ENCODE measurements around the gene ACKR1. TPM values are rescaled to one million over a fixed set of nuclear protein-coding genes. Genes with fewer than 3 reads are reported as not detected.

Gene ACKR1
- polyA plus RNA-seq, result 10 to 100 TPM; 11.1 to 35.9 TPM

- peak within 1 kb of the TSS in 1 of 2 donors; percentile 28 for H3K4me3 ChIP-seq (ENCODE audit: low read depth in 1 of 2, low read length in 2 of 2)
These were observed at the start of gene ACKR1 for GRCh38 chr1:159204161-159205141. Gene ACKR1 (plus strand): TSS chr1:159204875. CDS start chr1:159204960, 85 bp downstream.

GRCh38 chr1:159161001-159161718, 43.5 kb upstream of the ACKR1 start:
- H3K9me3 ChIP-seq (ENCODE audit: control insufficient read depth in 2 of 2, insufficient read depth in 1 of 2, low read depth in 1 of 2, low read length in 1 of 2), result no peaks in the 10 kb centered on the region
- H3K4me1 ChIP-seq (ENCODE audit: control insufficient read depth in 2 of 2, insufficient read depth in 2 of 2, low read length in 1 of 2), result peaks cover 0 to 2% of the 10 kb centered on the region in 2 donors
- WGBS, 2 donors, result 2 to 4% methylated on average over 4 of the region's 4 CpGs
- H3K4me3 ChIP-seq (ENCODE audit: low read depth in 1 of 2, low read length in 2 of 2), result no peak overlapping the region
- H3K27me3 ChIP-seq (ENCODE audit: control insufficient read depth in 1 of 2, insufficient read depth in 2 of 2, low read length in 2 of 2), result no peaks in the 10 kb centered on the region
- peak overlapping the region; percentile 29 to 40 for H3K27ac ChIP-seq (ENCODE audit: low read depth in 2 of 2, low read length in 1 of 2)
- no peaks in the 10 kb centered on the region for H3K36me3 ChIP-seq (ENCODE audit: control insufficient read depth in 2 of 2, insufficient read depth in 2 of 2, low read length in 1 of 2)

More at GRCh38 chr1:159204161-159205141, at the start of gene ACKR1:
- WGBS, 2 donors, result 50 to 55% methylated on average over 13 of the region's 13 CpGs
- Histone ChIP-seq H3K27ac (ENCODE audit: low read depth in 2 of 2, low read length in 1 of 2) (no peak within 1 kb of the TSS), H3K36me3 (ENCODE audit: control insufficient read depth in 2 of 2, insufficient read depth in 2 of 2, low read length in 1 of 2) (no peaks in the 10 kb centered on the region), H3K4me1 (ENCODE audit: control insufficient read depth in 2 of 2, insufficient read depth in 2 of 2, low read length in 1 of 2) (no peaks in the 10 kb centered on the region), H3K9me3 (ENCODE audit: control insufficient read depth in 2 of 2, insufficient read depth in 1 of 2, low read depth in 1 of 2, low read length in 1 of 2) (no peaks in the 10 kb centered on the region), H3K27me3 (ENCODE audit: control insufficient read depth in 1 of 2, insufficient read depth in 2 of 2, low read length in 2 of 2) (no peaks in the 10 kb centered on the region)

- peaks cover 0 to 2% of the 10 kb centered on the region in 2 donors for H3K4me1 ChIP-seq (ENCODE audit: control insufficient read depth in 2 of 2, insufficient read depth in 2 of 2, low read length in 1 of 2)
- H3K4me3 ChIP-seq (ENCODE audit: low read depth in 1 of 2, low read length in 2 of 2), result no peak overlapping the region
- H3K27ac ChIP-seq (ENCODE audit: low read depth in 2 of 2, low read length in 1 of 2), result peak overlapping the region; percentile 9 to 40
- no peaks in the 10 kb centered on the region for H3K27me3 ChIP-seq (ENCODE audit: control insufficient read depth in 1 of 2, insufficient read depth in 2 of 2, low read length in 2 of 2)
- WGBS, 2 donors, result 78 to 81% methylated on average over 1 of the region's 1 CpG
- H3K9me3 ChIP-seq (ENCODE audit: control insufficient read depth in 2 of 2, insufficient read depth in 1 of 2, low read depth in 1 of 2, low read length in 1 of 2), result no peaks in the 10 kb centered on the region
- H3K36me3 ChIP-seq (ENCODE audit: control insufficient read depth in 2 of 2, insufficient read depth in 2 of 2, low read length in 1 of 2), result no peaks in the 10 kb centered on the region
These were observed 43.0 kb upstream of the ACKR1 start for GRCh38 chr1:159161719-159162026.

- H3K4me3 ChIP-seq (ENCODE audit: low read depth in 1 of 2, low read length in 2 of 2), result no peak overlapping the region
- WGBS, 2 donors, result 53 to 66% methylated on average over 4 of the region's 4 CpGs
- no peaks in the 10 kb centered on the region for H3K36me3 ChIP-seq (ENCODE audit: control insufficient read depth in 2 of 2, insufficient read depth in 2 of 2, low read length in 1 of 2)
- H3K27ac ChIP-seq (ENCODE audit: low read depth in 2 of 2, low read length in 1 of 2), result no peak overlapping the region
- no peaks in the 10 kb centered on the region for H3K27me3 ChIP-seq (ENCODE audit: control insufficient read depth in 1 of 2, insufficient read depth in 2 of 2, low read length in 2 of 2)
- no peaks in the 10 kb centered on the region for H3K9me3 ChIP-seq (ENCODE audit: control insufficient read depth in 2 of 2, insufficient read depth in 1 of 2, low read depth in 1 of 2, low read length in 1 of 2)
- H3K4me1 ChIP-seq (ENCODE audit: control insufficient read depth in 2 of 2, insufficient read depth in 2 of 2, low read length in 1 of 2), result peaks cover 0 to 2% of the 10 kb centered on the region in 2 donors
These were observed 42.0 kb upstream of the ACKR1 start for GRCh38 chr1:159162516-159163265.

GRCh38 chr1:159163614-159164228, 41.0 kb upstream of the ACKR1 start:
- 49 to 57% methylated on average over 9 of the region's 9 CpGs for WGBS, 2 donors
- Histone ChIP-seq H3K36me3 (ENCODE audit: control insufficient read depth in 2 of 2, insufficient read depth in 2 of 2, low read length in 1 of 2) (no peaks in the 10 kb centered on the region), H3K4me1 (ENCODE audit: control insufficient read depth in 2 of 2, insufficient read depth in 2 of 2, low read length in 1 of 2) (peaks cover 0 to 2% of the 10 kb centered on the region in 2 donors), H3K4me3 (ENCODE audit: low read depth in 1 of 2, low read length in 2 of 2) (no peak overlapping the region), H3K9me3 (ENCODE audit: control insufficient read depth in 2 of 2, insufficient read depth in 1 of 2, low read depth in 1 of 2, low read length in 1 of 2) (peaks cover 0 to 2% of the 10 kb centered on the region in 2 donors), H3K27me3 (ENCODE audit: control insufficient read depth in 1 of 2, insufficient read depth in 2 of 2, low read length in 2 of 2) (peaks cover 0 to 3% of the 10 kb centered on the region in 2 donors), H3K27ac (ENCODE audit: low read depth in 2 of 2, low read length in 1 of 2) (no peak overlapping the region)

GRCh38 chr1:159168043-159168442, 36.6 kb upstream of the ACKR1 start:
- Histone ChIP-seq H3K9me3 (ENCODE audit: control insufficient read depth in 2 of 2, insufficient read depth in 1 of 2, low read depth in 1 of 2, low read length in 1 of 2) (peaks cover 0 to 2% of the 10 kb centered on the region in 2 donors), H3K4me1 (ENCODE audit: control insufficient read depth in 2 of 2, insufficient read depth in 2 of 2, low read length in 1 of 2) (peaks cover 2 to 6% of the 10 kb centered on the region in 2 donors), H3K27me3 (ENCODE audit: control insufficient read depth in 1 of 2, insufficient read depth in 2 of 2, low read length in 2 of 2) (peaks cover 0 to 17% of the 10 kb centered on the region in 2 donors), H3K36me3 (ENCODE audit: control insufficient read depth in 2 of 2, insufficient read depth in 2 of 2, low read length in 1 of 2) (no peaks in the 10 kb centered on the region), H3K4me3 (ENCODE audit: low read depth in 1 of 2, low read length in 2 of 2) (no peak overlapping the region), H3K27ac (ENCODE audit: low read depth in 2 of 2, low read length in 1 of 2) (no peak overlapping the region)
- WGBS, 2 donors, result 53 to 55% methylated on average over 4 of the region's 4 CpGs

GRCh38 chr1:159170639-159171038, 34.0 kb upstream of the ACKR1 start:
- peak overlapping the region in 1 of 2 donors; percentile 26 for H3K27ac ChIP-seq (ENCODE audit: low read depth in 2 of 2, low read length in 1 of 2)
- H3K36me3 ChIP-seq (ENCODE audit: control insufficient read depth in 2 of 2, insufficient read depth in 2 of 2, low read length in 1 of 2), result no peaks in the 10 kb centered on the region
- H3K9me3 ChIP-seq (ENCODE audit: control insufficient read depth in 2 of 2, insufficient read depth in 1 of 2, low read depth in 1 of 2, low read length in 1 of 2), result peaks cover 0 to 2% of the 10 kb centered on the region in 2 donors
- peaks cover 2 to 6% of the 10 kb centered on the region in 2 donors for H3K4me1 ChIP-seq (ENCODE audit: control insufficient read depth in 2 of 2, insufficient read depth in 2 of 2, low read length in 1 of 2)
- WGBS, 2 donors, result 65 to 70% methylated on average over 5 of the region's 5 CpGs
- no peak overlapping the region for H3K4me3 ChIP-seq (ENCODE audit: low read depth in 1 of 2, low read length in 2 of 2)
- H3K27me3 ChIP-seq (ENCODE audit: control insufficient read depth in 1 of 2, insufficient read depth in 2 of 2, low read length in 2 of 2), result peaks cover 0 to 17% of the 10 kb centered on the region in 2 donors

GRCh38 chr1:159171254-159171687, 33.4 kb upstream of the ACKR1 start, which contains the start of gene CADM3:
Gene CADM3 (plus strand): TSS chr1:159171615. CDS start chr1:159171766, 151 bp downstream.
- peaks cover 0 to 2% of the 10 kb centered on the region in 2 donors for H3K9me3 ChIP-seq (ENCODE audit: control insufficient read depth in 2 of 2, insufficient read depth in 1 of 2, low read depth in 1 of 2, low read length in 1 of 2)
- H3K27me3 ChIP-seq (ENCODE audit: control insufficient read depth in 1 of 2, insufficient read depth in 2 of 2, low read length in 2 of 2), result peaks cover 0 to 17% of the 10 kb centered on the region in 2 donors
- H3K27ac ChIP-seq (ENCODE audit: low read depth in 2 of 2, low read length in 1 of 2), result peak within 1 kb of the TSS in 1 of 2 donors; percentile 26
- 7 to 10% methylated on average over 18 to 29 of the region's 29 CpGs for WGBS, 2 donors
- H3K4me1 ChIP-seq (ENCODE audit: control insufficient read depth in 2 of 2, insufficient read depth in 2 of 2, low read length in 1 of 2), result peaks cover 2 to 6% of the 10 kb centered on the region in 2 donors
- H3K4me3 ChIP-seq (ENCODE audit: low read depth in 1 of 2, low read length in 2 of 2), result peak within 1 kb of the TSS; percentile 9 to 27
- H3K36me3 ChIP-seq (ENCODE audit: control insufficient read depth in 2 of 2, insufficient read depth in 2 of 2, low read length in 1 of 2), result no peaks in the 10 kb centered on the region

Measured in esophagus (tissue), 2 donors.